HG03045 (cell line): Measurements from ENCODE around the gene KLK14.

Source experiments
- ATAC-seq: cut with Tn5 transposase; IDR thresholded peaks from one replicate; pipeline ENCODE4 v1.9.1; 2021; ENCODE audit warnings: mild to moderate bottlenecking, moderate library complexity; ENCODE audit not compliant: unreplicated experiment

The KLK14 gene

DNA sequence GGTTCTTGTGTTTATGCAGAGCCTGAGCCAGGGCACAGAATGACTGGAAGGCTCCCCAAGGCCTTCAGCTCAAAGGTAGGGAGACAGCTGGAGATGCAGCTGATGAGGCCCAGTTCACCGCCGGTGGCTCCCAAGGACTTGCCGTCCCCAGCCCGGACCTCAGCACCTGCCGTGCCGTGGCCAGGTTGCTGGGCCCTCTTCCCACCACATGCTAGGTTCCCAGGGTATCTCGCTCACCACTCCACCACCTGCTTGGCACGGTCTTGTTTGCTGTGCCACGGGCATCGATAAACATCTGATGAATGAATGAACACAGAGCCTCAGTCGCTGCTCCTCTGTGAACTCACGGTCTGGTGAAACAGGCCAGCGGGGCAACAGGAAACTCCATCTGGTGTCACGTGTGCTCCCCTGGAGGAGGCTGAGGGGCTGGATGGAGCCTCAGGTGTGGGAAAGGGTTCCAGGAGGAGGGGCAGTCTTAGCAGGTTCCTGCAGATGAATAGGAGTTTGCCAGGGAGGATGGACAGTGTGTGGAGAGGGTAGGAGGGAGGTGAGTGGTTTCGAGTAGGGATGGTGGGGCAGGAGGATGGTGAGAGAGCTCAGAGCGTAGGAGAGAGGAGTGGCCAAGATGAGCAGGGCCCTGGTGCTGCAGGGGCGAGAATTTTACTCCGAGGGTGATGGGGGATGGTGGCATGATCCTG lies 3.6 kb upstream of the KLK14 start:
- no peak for ATAC-seq

DNA sequence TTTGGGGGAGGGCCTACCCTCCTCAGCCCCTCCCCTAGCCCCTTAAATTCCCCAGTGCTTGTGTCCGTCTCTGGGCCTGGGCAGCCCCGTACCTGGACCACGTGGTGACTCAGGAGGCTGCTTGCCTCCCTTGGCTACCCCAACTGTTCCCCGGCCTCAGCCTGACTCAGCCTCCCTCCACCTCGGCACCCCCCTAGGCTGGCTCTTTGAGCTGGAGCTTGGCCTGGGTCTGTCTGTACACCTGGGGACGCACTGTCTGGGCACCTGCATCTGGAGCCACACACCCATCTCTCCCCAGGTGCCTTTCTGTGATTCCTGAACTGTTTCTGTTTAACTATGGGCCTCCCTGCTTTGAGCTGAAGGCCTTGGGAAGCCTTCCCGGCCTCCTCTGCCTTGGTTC lies 1.8 kb upstream of the KLK14 start:
- ATAC-seq = no peak

DNA sequence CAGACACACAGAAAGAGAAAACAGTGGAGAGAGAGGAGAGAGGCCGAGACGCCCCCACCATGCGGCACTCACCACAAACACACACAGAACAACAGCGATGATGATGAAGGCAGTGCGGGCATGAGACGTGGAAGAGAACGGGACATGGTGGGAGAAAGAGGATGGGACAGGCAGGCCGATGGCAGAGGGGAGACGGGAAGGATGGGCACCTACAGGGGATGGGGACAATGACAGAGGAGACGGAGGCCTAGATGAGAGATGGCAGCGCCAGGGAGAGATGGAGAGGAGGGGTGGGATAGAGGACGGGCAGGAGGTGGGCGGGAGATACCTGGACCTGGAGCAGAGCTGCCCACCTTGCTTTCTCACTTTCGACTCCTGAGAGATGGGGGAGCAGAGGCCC lies 1.1 kb upstream of the KLK14 start:
- no peak for ATAC-seq

DNA sequence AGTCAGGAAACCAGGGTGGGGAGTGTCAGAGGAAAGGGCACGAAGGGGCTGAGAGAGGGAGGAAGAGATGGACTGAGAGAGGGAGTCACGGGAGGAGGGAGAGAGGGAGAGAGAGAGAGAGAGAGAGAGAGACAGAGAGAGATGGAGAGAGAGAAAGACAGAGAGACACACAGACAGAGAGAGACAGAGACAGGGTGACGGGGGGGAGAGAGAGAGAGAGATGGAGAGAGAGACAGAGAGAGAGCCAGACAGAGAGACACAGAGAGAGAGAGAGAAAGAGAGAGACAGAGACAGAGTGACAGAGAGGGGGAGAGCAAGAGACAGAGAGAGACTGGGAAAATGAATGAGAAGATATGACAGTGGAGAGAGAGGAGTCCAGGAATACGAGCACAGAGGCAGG lies 494 bp upstream of the KLK14 start:
- ATAC-seq = no peak

DNA sequence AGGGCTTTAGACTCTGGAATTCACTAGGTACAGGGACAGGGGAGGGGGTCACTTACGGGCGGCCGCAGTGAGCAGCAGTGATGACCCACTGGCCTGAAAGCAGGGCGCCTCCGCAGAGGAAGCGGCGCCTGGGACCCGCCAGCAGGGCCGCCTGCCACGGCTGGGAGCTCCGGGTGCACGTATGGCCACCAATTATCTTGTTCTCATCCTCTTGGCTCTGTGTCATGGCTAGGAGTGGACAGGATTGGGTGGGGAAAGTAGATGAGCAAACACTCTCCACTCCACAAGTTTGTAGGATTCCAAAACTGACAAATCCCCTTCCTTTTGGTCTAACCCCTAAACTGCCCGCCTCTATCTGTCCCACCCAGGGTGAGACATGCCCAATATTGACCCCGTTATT lies 1.2 kb downstream of the KLK14 start:
- no peak for ATAC-seq

DNA sequence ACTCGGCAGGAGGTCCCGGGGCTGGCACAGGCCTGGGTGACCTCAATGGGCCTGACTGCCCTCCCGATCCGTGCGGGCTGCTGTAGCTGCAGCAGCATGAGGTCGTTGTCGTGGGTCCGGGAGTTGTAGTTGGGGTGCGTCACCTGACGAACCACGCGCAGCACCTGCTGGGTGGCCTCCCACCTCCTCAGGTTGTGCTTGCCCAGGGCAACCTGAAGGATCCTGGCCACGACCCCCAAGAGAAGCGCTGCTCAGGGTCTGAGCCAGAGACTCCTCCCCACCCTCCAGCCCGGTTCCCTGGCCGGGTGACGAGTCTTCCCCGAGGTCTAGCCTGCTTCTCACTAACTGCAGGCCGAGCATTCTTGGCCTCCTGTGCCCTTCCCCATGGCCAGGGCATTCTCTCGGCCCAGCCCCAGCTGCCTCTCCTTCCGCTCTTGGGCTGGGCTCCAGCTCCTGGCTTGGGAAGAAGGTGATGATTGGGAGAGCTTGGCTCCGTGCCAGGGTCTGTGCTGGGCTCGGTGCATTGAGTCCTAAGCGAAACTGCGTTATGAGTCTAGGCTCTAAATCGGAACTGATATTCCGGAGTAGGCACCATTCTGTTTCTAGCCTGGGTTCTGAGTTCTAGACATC lies 3.1 kb downstream of the KLK14 start:
- ATAC-seq = no peak

DNA sequence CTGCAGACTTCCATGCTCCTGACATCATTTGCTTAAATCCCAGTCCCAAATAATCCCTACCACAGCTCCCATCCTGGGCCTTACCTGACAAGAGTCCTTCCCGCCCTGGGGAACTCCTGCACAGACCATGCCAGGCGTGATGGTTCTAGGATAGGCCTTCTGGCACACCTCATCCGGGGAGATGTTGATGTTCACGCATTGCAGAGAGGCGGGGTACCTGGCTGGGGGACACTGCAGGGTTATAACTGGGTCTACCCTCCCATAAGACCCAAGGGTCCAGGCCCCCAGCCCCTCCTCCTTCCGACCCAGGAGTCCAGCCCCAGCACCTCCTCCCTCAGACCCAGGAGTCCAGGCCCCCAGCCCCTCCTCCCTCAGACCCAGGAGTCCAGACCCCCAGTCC lies 4.0 kb downstream of the KLK14 start:
- ATAC-seq = no peak

DNA sequence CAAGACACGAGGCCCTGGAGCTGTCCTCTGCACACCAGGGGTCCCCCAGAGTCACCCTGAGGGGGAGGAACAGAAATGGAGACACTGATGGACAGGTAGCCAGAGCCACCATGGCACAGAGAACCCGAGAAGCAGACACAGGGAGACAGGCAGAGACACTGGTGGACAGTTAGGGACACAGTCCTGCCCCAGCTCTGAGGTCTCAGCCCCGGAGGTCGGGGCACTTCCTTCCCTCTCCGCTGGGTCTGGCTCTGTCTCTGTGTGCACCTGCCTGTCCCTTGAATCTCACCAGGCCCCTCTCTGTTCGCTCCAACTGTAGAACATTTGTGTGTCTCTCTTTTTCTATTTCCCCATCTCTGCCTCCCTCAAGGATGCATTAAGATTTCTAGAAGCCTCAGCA lies 4.6 kb downstream of the KLK14 start:
- ATAC-seq = no peak

DNA sequence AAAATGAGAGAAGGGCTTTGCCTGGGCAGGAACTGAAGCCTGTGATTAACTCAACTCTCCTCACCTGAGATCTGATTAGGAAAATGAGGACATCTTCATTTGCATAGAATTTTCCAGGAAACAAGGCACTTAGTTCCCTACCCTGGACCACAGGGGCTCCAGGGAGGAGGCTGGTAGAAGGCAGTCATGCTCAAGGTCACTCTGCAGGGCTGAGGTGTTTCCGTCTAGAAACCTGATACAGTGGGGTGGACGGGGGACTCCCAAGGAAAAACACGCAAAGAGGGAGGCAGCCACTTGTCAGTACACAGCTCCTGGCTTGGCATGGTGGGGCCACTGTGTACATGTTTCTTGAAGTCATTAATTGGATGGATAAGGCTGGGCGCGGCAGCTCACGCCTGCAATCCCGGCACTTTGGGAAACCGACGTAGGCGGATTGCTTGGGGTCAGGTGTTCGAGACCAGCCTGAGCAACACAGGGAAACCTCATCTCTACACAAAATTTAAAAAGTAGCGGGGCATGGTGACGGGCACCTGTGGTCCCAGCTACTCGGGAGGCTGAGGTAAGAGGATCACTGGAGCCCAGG lies 6.0 kb downstream of the KLK14 start:
- ATAC-seq = no peak

DNA sequence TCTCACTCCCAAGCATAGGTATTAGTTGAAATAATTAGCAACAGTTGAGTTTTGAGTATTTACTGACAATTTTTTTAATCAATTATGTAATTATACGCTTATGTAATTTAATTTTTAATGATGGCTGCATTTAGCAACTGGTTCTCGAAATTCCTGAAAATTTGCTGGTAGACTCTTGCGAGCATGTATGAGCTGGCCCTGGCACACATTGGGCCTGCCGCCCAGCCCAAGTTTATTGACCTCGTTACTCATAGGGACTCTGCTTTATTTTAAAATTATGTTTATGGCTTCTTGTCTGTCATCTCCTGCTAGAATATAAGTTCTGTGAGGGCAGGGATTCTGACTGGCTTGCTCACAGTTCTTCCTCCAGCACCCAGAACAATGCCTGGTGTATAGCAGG lies 6.7 kb downstream of the KLK14 start:
- ATAC-seq = no peak

DNA sequence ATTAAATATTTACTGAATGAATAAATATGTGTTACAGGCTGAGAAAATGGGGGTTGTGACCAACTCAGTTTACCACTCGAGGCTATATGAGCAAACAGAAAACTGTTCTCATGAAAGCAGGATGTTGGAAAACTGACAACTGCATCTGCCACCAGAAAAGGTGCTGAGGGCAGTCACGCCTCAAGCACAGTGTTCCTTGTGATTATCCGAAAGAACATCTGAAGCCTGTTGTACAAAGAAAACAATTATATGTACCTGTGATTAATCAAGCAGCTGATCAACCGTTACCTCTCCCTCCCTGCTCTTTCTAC lies 11.6 kb downstream of the KLK14 start:
- ATAC-seq = no peak

DNA sequence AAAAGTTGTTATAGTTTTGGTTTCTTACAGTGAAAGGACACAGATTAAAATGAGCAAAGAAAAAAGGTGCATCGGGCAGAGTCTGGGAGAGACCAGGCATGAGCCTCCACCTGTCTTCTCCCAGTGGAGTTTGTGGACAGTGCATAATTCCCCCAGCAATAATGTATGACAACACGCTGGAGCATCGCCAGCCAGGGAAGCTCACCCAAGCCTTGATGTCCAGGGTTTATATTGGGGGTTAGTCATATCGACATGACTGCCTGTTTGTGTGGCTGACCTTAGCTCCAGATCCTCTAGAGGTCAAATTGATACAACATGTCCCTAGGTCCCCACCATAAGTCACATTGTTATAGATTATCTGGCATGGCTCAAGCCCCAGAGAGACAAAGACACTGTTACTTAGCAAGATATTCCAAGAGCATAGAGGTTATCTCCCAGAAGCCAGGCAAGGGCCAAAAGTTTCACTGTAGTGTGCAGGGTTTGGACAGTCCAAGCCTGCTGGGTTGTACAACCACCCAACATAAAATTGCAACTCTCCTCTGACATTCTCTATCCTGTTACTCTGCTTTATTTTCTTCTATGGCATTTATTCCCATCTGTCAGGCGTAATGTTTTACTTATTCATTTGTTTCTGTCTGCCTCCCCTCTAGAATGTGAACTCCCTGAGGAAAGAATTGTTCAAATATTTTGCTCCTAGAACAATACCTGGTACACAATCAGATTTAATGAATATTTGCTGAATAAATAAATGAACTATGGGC lies 12.2 kb downstream of the KLK14 start:
- ATAC-seq = no peak

DNA sequence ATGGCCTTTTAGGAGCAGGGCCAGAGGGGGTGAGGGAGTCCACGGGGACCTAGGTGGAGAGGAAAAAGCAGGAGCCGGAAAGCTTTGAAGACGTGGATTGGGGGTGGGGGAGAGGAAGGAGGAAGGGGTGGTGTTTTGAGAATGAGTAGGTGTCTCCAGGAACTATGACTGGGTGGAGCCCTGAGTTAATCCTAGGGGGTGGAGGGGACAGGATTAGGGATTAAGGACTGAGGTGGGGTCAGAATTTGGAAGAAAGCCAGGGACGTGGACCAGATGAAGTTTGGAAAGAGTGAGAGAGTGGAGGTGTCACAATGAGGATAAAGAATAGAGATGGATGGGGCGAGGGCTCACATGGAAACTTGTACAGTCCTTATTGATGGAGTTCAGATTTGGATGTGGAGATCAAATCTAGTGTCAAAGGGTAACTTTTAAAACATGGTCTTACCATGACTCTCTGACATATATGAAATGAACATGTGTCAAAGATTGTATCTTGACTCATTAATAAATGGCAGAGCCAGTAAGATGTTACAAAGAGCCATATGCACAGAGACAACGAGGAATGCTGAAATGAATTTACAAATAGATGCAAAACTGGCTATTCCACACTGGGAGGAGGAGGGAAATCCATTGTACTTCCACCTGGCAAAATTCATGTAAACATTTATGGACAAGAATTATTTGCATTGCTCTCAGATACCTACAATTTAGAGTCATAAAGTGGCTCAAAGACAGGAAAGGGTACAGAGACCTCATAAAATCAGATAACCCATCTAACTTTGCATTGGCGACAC lies 16.1 kb downstream of the KLK14 start:
- no peak for ATAC-seq

DNA sequence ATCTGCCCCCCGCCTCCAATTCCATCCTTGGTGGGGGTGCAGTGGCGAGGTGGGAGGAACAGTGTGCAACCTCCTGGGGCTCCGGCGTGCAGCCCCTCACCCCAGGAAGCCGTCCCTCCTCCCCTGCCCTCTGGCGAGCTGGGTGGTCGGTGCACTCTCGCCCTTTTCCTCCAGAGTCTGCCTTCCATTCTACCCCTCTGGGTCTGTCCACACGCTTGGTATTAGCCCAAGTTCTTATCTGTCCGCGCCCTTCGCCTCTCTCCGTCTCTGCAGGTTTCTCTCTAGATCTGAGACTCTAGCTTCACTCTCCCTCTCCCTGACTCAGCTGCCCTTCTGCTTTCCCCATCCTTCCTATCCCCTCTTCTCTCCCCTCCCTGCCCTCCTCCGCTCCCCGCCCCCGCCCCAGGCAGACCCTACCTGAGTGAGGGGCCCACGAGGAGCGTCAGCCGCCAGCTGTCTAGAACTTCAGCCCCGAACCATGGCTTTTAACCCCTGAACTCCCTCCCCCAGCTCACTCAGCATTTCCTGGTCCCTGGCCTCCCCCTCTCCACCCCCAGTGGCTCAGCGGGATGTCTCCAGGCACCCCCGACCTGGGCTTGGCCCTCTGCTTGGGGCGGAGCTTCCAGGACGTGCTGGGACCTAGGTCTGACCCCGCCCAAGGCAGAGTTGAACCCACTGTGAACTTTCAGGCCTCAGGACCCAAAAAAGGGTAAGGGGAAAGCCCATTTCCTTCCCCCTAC lies 17.3 kb downstream of the KLK14 start:
- ATAC-seq = no peak

DNA sequence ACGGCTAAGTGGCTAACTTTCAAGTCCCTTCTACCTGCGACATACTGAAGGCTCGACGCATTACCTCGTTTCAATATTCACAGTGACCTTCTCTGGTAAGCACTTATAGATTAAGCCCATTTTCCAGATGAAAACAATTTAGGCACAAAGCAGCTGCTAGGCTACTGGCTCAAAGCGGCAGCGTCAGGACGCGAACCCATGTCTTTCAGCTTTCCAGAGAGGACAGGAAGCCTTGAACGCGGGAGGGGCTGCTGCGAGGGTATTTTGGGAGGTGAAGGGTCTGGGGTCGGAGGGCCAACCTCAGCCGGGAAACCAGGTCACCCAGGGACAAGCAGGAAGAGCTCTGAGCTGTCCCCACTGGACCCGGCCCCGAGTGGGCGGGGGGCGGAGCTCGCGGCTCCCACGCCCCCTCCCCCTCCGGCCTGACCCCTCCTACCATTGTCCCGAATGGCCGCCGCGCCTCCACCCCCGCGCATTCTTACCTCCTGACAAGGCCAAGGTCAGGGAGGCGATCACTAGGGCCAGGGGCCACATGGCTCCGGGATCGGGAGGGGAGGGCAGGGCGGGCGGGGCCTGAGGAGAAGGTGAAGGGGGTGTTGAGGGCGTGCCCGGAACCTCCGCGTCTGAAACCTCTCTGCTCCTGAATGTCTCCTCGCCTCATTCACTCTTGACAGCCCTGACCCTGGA lies 18.0 kb downstream of the KLK14 start, which contains the start of gene KLK13:
KLK13 (minus strand) TSS at position 559 of the 687 bp plus-strand sequence; CDS start at position 534, 25 bp downstream.
- ATAC-seq = no peak

DNA sequence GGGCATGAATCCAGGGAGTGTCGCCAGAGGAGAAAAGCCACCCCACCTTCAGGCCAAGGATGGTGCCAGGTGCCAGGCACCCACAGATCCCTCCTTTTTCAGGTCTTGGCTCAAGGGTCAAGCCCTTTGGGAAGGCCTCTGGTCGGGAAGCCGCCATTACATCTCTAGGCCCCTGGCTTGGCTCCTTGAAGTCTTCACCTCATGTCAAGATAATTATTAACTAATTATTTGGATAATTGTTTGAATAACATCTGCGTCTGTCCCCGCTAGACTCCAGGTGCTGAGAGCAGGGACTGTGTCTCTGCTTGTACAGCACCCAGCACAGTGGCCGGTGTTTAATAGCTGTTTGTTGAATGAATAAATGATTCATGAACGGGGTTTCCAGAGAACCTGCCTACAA lies 19.0 kb downstream of the KLK14 start:
- no peak for ATAC-seq

DNA sequence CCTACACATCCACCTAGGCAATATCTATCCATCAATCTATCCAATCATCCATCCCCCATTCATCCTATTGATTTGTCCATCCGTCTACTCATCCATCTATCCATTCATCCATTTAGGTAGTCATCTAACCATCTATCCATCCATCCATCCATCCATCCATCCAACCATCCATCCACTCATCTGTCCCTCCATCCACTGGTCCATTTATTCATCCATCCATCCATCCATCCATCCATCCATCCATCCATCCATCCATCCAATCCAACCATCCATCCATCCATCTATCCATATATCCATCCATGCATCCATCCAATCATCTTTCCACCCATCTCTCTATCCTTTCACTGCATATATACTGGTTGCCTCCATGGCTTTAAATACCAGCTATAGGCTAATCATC lies 21.7 kb downstream of the KLK14 start:
- ATAC-seq = no peak

DNA sequence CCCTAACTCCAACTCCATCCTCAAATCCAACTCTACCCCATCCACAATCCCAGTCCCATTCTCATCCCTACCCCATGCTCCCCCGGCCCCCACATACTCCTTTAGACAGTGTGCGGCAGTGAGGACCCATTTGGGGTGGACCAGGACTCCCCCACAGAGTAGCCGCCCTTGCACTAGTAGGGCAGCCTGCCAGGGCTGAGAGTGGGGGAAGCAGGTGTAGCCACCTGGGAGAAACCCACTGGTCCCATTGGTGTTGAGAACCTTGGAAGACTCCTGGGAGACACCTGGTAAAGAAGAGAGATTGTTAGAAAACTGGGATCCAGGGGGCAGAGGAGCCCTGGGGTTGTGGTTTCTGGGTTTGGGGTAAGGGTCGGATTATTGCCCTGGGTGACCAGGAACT lies 22.4 kb downstream of the KLK14 start:
- ATAC-seq = no peak

DNA sequence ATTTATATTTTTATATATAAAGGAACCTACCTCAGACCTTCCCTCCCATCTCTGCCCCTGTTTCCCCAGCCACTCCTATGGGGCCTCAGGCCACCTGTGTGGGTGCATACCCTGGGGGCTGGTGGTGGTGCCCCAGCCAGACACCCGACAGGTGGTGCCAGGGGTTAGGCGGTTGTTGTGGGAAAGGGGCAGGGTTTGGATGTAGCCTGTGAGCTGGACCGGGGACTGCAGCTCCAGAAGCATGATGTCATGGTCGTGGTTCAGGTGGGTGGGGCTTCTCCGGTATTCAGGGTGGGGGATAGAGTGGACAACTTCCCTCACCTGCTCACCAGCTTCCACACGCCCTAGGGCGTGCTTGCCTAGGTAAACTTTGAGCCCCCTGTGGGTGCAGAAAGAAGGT lies 23.0 kb downstream of the KLK14 start:
- no peak for ATAC-seq

DNA sequence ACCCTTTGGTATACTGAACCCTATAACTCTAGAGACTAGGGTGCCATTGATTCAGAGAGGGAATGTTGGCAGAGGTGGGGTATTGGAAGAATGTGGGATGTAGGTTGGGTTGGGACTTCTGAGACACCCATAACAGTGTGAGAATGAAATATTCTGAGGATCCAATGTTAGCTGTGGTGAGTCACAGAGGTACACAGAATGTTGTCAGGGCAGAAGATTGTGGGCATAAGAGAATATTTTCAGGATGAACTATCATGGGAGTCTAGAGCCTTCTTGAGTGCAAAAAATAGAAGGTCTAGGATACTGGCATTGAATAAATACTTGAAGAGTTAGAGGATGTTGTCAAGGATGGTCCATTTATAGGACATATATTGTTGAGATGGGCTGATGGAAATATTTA lies 26.8 kb downstream of the KLK14 start:
- ATAC-seq = no peak
